ENCODE measurements around the gene BACH2.

The BACH2 gene

DNA sequence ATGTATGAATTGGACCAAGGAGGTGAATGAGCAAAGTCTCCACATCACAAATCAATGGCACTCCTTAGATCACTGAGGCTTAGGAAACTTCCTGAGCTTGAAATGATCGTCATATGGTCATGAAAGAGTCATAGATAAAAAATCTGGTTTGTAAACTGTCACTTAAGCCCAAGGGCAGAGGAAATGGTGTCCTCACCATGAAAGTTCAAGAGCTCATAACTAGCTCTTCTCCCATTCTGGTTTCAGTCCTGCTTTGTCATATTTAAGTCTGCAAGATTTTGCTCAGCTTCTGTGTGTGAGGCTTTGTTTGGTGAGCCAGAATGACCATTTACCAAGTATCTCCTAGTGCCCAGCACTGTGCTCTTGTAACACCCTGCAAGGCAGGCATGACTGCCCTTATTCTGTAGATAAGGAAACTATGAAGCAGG, 341.9 kb downstream of the BACH2 start:
- no peak for DNase-seq

DNA sequence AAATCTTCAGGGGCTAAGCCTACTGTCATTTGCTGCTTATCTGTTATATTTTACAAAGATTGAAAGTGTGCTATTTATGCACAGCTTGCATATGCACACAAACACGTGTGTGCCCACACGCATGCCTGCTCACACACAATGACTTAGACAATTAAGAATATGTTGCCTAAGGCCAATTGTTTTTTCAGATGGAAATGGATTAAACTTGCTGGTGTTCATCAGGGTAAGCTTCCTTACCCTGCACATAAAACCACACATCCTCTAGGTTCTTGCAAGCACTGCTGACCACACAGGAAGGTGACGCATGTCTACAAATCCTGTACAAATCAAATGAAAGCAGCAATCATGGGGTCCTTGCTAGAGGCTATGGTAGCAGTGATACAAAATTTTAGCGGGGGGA, 344.0 kb downstream of the BACH2 start:
- DNase-seq = no peak

DNA sequence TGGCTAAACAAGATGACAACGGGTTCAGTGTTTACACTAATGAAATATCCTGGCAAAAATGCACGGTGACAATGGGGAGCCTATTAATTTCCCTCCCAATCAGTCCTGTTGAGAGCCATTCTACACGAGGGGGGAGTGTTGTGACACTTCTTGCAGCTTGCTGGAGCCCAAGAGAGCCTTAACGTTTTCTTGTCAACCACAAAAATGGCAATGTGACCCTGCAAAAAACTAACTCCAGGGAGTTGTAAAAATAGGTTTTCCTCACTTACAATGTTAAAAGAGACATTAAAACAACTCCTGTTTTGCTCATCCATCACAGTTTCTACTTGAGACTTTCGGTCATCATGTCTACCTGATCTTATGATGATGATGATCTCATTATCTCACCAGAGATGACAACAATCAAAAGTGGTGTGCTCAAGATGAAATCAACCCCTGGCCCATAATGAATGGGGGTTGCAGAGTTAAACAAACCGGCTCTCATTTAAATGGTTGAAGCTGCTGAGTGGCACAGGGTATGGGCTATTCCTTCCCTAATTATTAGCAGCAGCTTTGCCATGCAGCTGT, 344.5 kb downstream of the BACH2 start:
- DNase-seq = no peak

DNA sequence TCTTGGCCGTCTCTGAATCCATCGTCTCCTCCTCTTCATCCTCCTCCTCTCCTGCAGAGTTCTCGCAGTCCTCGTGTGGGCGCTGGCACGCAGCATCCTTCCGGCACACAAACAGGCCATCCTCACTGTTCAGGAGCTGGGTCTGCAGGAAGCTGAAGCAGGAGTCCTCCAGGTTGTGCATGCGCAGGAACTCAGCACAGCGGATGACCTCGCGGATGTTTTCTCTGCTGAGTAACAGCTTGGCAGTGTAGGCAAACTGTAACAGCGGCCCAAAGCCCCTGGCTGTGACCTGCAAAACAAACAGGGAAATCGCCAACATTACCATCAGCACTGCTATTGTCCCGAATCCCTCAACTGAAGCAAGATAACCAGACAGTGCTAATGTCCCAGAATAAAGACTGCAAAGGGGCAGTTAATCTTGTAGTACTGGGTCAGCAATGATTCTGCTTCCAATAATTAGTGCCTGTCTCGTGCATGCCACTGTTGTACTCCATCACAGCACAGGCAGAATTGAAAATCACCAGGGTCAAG, 345.0 kb downstream of the BACH2 start:
- no peak for DNase-seq

DNA sequence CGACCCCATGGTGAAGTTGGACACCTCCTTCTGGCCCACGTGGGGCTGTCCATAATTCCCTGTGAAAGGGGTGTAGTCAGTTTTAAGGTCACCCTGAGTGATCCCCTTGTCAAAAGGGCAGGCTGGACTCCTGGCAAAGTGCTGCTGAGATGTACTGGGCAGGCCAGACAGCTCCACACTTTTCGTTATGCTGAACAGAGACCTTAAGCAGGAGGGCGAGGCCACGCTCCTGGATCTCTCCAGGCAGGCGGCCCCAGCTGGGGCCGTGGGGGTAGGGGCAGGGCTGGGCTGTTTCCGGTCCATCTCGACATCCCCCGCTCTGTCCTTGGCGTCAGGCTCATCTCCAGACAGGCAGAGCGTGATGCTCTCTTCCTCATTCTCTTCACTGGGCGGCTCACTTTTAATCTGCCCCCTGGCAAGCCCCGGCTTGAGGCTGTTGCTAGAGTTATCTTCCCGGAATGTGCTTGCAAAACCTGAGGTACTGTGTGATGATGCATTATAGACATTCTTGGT, 345.7 kb downstream of the BACH2 start:
- DNase-seq = no peak

DNA sequence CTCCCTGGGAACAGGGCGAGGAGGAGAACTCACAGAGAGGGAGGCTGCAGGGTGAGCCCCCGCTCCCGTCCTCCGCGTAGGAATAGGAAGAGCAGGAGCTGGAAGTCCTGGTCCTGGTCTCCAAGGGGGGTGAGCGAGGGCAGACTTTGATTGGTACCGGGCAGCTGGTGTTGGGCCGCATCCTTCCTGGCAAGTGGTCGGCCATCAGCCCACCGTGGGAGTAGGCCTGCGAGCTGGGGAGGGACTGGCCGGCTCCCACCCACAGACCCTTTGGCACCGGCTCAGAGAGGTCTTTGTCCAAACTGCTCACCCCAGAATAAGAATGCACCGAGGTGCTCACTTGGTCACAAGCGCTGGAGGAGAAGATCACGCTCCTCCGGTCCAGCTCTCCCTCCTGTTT, 346.2 kb downstream of the BACH2 start:
- no peak for DNase-seq

DNA sequence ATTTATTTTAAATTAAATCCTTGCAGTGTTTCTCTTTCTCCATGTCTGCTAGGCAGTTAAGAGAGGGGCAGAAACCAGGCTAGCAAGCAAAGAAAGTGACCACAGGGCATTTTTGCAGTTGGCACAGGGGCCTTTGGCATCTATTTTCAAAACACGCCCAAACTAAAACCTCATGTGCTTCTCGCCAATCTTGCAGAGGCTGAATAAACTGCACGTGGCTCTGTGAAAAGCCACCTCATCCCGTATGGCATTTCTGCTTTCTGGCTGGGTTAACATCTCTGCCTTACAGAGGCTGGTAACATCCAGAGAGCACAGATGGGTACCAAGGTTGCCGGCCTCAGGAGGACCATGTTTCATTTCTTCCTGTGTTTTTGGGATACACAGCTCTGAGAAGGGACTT, 347.8 kb downstream of the BACH2 start:
- DNase-seq = no peak

DNA sequence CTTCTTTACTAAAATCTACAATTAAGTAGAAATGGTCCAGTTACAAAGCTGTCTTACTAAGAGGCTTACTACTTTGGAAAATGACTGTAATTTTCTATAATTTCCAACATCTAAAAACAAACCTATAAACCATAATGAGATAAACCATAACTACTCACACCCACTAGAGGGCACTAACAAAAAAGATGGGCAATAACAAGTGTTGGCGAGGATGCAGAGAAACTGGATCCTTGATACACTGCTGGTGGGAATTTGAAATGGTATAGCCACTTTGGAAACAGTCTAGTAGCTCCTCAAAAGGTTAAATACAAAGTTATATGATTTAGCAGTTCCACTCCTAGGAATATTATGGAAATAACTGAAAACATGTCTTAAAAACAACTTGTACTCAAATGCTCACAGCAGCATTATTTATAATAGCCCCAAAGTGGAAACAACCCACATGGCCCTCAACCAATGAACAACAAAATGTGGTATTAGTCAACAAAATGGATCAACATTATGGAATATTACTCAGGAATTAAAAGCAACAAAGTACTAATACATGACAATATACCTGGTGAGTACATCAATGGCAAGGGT, 351.7 kb downstream of the BACH2 start:
- DNase-seq = no peak

DNA sequence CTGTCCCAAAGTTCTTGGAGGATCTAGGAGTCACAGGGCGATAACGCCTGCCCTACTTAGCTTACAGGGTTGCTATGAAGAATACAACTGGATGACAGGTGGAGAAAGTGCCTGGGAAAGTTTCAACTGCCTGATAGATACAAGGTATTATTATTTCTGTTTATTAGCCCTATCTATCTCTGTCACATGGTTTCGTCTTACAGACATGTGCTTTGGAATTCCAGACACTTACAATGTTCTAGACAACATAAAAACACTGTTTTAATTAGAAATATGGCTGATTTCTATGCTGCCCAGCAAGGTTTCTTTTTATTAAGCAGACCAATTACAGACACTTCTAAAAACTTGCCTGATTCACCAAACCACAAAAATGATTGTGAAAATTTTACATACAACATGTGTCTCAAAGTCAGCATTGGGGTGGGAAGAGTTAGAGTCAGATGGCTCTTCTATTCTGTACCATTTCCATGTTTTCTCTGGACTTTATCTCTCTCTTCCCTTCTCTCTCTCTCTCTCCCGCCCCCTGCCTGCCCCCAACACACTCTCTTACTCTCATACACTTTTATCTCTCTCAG, 352.4 kb downstream of the BACH2 start:
- DNase-seq = no peak

DNA sequence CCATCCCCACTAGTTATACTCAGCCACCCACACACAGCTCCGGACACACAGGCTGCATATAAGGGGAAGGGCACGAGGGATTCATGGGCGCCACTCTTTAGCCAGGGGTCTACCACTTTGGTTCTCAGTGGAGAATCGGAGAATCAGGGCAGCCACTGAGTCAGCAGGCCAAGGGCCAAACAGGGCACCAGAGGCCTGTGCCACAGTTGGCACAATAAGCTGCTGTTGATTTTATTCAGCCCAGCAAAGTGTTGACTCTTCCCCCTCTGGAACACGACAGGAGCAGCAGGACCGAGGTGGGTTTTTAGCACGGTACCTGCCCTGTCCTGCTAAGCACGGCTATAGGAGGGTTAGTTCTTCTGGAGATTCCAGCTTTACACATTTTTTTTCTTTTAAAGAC, 354.0 kb downstream of the BACH2 start:
- no peak for DNase-seq

DNA sequence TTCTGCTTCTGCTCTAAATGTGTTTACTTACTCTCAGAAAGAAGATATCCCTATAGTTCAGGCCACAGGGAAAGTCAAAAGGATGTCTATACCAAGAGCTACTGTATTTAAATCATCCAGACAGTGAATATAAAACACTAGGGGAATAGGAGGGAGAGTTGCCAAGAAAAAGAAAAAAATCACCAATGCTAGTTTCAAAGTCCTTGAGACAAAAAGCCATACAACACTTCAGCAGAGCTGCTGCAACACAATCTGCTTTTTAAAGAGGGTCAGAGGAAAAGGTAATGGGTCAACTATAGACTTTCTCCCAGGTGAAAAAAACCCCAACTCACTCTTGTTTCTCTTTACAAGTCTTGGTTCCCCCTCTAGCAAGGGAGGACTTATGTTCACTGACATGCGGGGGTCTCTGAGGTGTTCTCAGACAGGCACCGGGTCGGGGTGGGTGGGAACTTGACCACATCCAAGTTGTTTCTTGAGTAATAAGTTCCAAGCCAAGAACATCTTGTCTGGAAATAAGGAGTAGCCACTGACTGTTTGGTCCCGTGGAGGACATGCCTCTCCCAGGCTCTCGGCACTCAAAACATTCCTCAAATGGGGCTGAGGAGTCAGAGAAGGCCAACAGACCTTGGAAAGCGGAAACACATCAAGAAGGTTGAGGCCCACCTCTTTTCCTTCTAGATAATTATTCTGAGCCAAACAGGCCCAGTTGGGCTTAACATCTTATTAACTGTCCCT, 354.7 kb downstream of the BACH2 start:
- no peak for DNase-seq

DNA sequence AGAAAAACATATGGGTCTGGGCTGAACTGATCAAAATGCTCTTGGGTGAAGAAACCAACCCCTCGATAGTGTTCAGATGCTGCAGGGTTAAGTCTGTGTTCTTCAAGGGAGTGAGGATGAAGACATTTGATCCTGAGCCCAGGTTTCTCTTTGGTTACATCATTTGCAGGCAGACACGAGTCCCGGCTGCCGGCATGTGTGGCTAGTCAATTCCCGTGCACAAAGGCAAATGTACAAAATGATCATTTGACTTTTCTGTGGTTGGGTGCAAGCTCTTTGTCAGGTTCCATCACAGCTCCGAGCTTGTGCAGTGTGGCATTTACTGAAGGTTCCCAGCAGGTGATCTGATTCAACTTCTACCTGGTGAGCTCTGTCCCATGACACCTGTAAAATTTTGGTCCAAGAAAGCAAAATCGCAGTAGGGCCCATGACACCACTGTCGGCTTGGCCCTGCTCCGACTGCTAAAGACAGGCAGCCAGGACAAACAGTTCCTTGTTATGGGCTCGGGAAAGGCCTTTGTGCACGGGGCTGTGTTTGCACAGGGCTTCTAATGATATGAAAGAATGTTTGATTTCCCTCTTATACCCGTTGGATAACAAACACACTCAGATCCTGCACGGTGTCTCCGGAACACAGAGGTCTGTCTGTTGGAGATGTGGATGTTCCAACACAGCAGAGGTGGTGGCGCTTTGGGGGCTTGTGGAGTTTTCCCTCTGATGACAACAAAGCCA, 355.4 kb downstream of the BACH2 start:
- DNase-seq = peak; percentile 58

DNA sequence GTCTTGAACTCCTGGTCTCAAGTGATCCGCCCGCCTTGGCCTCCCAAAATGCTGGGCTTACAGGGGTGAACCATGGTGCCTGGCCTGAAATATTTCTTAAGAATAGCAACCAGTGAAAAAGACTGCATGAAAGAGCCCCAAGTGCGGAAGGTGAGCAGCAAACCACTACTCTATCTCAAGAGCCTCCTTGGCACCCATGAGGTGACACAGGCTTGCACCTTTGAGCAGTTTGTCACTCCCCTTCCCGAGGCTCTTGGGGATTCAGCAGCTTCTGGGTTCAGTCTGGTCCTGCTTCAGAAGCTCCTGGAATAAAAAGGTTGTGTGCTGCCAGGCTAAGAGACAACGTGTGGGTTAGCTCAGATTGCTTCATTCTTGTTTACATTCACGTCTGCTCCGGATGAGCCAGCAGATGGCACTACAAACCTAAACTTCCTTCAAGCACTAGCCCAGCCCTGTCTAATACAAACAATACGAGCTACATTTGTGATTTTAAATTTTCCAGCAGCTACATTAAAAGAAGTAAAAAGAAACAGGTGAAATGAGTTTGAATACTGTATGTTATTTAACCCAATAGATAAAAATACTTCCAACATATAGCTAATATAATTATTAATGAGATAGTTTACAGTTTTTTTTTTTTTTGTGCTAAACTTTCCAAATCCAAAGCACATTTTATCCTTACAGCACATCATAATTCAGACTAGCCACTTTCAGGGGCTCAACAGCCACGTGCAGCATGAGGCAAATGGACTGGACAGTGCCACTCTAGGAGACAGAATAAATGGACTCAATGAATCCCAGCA, 356.2 kb downstream of the BACH2 start:
- DNase-seq = peak; percentile 46

DNA sequence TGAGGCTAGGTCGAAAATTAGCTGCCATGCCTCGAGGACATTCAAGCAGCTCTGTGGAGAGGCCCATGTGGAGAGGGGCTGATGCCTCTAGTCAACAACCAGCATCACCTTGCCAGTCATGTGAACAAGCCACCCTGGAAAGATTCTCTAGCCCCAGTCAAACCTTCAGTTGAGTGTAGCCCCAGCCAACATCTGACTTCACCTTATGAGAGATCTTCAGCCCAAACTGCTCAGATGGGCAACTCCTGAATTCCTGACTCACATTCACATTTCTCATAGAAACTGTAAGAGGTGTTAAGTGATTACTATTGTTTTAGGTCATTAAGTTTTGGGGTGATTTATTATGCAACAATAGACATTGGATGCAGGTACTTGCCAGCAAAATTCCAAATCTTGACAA, 357.5 kb downstream of the BACH2 start:
- no peak for DNase-seq

DNA sequence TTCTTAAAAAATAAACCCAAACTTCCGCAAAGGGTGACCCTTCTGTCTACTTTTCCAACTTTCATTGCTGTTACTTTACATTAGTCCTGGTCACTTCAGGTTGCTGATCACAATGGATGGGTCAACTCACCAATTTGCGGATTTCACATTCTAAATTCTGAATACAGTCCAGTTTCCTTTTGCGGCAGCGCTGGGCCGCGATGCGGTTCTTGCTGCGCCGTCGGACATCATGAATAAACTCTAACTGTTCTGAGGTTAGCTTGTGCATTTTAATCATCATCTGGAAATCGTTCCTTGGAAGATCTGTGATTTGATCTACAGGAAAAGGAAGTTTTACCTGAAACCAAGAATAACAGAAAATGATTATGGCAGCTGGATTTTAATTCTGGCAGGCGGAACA, 358.6 kb downstream of the BACH2 start:
- no peak for DNase-seq

DNA sequence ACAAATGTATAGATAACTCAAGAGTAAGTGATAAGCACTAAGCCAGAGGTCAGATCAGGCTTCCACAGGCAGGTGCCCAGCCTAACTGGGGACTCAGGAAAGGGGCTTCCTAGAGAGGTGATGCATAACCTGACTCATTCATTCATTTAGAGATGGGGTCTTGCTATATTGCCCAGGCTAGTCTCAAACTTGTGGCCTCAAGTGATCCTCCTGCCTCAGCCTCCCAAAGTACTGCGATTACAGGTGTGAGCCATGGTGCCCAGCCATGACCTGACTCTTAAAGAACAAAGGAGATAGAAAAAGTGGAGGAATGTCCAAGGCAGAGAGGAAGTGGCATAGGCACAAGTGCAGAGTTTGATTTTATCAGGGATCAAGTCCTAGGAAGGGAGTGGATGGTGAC, 360.5 kb downstream of the BACH2 start:
- DNase-seq = no peak

DNA sequence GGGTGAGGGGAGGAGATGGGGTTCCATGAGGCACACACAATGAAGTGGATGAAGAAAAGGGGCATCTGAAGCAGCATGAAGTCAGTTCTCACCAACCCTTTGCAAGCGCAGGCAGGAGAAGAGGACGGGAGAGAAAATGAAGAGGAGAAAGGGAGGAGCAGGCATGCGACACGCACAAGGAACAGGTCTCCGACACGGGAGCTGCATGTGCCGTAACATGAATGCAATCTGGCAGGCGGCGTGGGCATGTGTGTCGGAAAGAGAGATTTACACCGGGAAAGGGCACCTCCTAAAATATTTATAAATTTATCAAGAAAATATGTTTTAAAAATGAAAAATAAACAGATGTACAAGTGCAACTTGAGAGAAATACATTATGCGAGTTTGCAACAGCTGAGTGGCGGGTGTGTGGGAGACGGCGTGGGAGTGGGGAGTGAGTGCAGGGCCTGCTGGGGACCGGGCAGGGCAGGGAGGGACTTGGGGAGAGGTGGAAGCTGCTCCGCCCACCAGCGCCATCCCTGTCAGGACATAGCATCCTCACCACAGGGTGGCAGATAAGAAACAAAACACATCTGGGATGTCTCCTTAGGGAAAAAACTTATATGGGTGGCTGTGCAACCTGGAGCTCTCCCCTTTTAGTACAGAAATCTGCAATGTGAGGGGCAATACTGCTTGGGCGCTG, 361.8 kb downstream of the BACH2 start:
- no peak for DNase-seq

DNA sequence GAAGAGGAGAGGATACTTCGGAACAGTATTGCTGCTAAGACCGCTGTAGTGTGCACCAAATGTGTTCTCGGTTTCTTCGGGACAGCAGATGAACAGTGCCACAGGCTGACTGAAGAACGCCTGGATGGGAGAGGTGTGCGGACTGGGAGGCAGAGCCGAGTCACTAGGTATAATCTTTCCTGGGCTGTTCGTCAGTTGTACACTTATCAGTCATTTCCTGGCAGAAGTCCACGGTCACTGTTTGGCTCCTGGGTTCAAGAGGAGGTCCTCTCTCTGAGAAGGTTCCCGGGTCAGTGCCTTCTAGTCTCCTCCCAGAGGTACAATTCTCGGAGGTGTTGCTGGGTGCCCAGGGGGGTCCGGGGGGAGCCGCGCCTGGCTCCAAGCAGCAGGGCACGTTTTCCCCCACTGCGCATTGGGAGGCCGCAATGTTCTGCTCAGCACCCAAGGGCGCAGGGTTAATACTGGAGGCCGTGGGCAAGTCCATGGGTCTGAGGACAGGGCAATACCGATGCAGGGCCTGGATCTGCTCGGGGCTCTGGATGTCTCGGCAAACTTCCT, 364.3 kb downstream of the BACH2 start:
- DNase-seq = no peak

DNA sequence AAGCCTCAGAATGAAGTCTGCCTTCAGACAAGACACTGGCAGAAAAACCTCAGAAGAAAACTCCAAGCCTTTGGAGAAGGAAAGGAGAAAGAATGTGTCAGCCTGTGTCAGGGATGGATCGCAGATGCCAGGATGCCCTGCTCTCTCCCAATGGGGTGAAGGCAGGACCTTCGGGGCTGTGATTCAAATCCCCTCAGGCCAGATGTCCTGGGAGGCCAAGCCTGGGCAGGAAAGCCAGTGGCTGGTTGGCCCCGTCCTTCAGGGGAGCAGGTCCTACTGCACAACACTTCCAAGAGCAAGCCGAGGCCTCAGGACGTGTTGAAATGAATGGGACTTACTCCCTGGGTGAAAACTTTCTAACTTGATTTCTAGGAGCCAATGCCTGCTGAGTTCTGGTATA, 365.9 kb downstream of the BACH2 start:
- DNase-seq = no peak

DNA sequence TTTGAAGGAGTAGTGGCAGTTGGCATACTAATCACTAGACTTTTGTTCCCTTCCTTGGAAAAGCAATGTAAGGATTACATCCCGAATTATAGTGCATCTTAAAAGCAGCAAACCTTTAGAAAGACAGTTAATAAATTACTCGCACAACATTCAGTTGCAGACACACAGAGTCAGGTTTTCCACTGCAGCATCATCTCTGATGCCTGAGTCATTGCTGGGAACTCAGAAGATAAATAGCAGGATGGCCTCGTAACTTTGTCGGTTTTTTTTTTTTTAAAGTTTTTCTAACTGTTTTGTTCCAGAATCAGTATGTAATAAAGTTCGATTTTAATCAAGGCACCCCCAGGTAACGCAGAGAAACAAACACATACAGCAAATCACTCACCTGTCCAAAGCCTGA, 368.0 kb downstream of the BACH2 start:
- no peak for DNase-seq

Data from NCI-H510A treated with DMSO at 0.1 percent for 48 hours (cell line).